B cell (primary cell): ENCODE measurements around the gene TOP2A. TPM values are rescaled to one million over a fixed set of nuclear protein-coding genes. Genes with fewer than 3 reads are reported as not detected.
A peak's percentile ranks its signal among the peaks of the same experiment; 100 is the strongest.

Source experiments
- ATAC-seq: fragments of 200-7000 bp; cut with Tn5 transposase; one replicate; pipeline ENCODE4 v1.10.0; 2021; ENCODE audit warnings: low read depth, mild to moderate bottlenecking, moderate number of reproducible peaks, moderate library complexity
- CTCF ChIA-PET: fragments of 350-600 bp; sonication (Branson Sonifier 250); formaldehyde crosslinking; loops from one replicate; lab custom pipeline; 2021; ENCODE audit warnings: antibody characterized with exemption, inconsistent platforms; lab: Charles Lee
- POLR2A ChIA-PET: fragments of 350-600 bp; sonication (Branson Sonifier 250); formaldehyde crosslinking; loops from one replicate; lab custom pipeline; 2021; ENCODE audit warnings: antibody characterized with exemption; lab: Charles Lee
- DNase-seq: peaks from one replicate; pipeline ENCODE4 v3.0.0; 2013
- H2AFZ ChIP-seq: 2 replicates; pipeline ENCODE4 v1.6.1; 2012; ENCODE audit warnings: mild to moderate bottlenecking, low read depth, low read length; ENCODE audit not compliant: insufficient read depth, poor library complexity, severe bottlenecking
- H3K27ac ChIP-seq, 2 donors: 1 replicate in 1 of 2; 2 replicates in 1 of 2; pipeline ENCODE4 v1.5.1; 2012 to 2013; ENCODE audit warnings: low read length in 2 of 2, mild to moderate bottlenecking in 2 of 2, moderate library complexity in 1 of 2
- H3K27me3 ChIP-seq, 4 experiments: fragments of 200-600 bp in 1 of 4; sonication (generic) in 1 of 4; replicated peaks in 1 of 4; 1 replicate in 2 of 4; 2 replicates in 2 of 4; pipeline versions ENCODE4 v1.6.1 to v1.7.0; 2013 to 2016; ENCODE audit warnings: low read length in 3 of 4, mild to moderate bottlenecking in 2 of 4, mixed read lengths in 1 of 4, moderate library complexity in 1 of 4; ENCODE audit not compliant: insufficient read depth in 4 of 4, control insufficient read depth in 3 of 4; ENCODE audit errors: control extremely low read depth in 1 of 4
- H3K36me3 ChIP-seq, 2 experiments: replicated peaks in 1 of 2; 1 replicate in 1 of 2; 2 replicates in 1 of 2; pipeline versions ENCODE4 v1.6.1 to v1.7.1; 2013; ENCODE audit warnings: low read length in 1 of 2; ENCODE audit not compliant: insufficient read depth in 2 of 2, control insufficient read depth in 1 of 2; ENCODE audit errors: control extremely low read depth in 1 of 2, extremely low read depth in 1 of 2
- H3K4me1 ChIP-seq, 2 donors: fragments of 200-600 bp in 1 of 2; sonication (generic) in 1 of 2; 1 replicate in 1 of 2; 2 replicates in 1 of 2; pipeline versions ENCODE4 v1.5.1 to v1.6.1; 2013 to 2017; ENCODE audit warnings: low read length in 2 of 2; ENCODE audit not compliant: control insufficient read depth in 2 of 2, insufficient read depth in 2 of 2
- H3K4me2 ChIP-seq: replicated peaks from 2 replicates; pipeline ENCODE3; 2012; ENCODE audit warnings: mild to moderate bottlenecking, low read depth, low read length; ENCODE audit not compliant: poor library complexity, severe bottlenecking
- H3K4me3 ChIP-seq, 5 experiments: fragments of 200-600 bp in 1 of 5; sonication (generic) in 1 of 5; 1 replicate in 3 of 5; 2 replicates in 2 of 5; pipeline versions ENCODE4 v1.5.1 to v1.7.0; 2011 to 2016; ENCODE audit warnings: low read length in 4 of 5, mild to moderate bottlenecking in 4 of 5, low read depth in 2 of 5, control low read depth in 1 of 5, moderate library complexity in 1 of 5; ENCODE audit not compliant: insufficient read depth in 1 of 5; ENCODE audit errors: control extremely low read depth in 1 of 5, extremely low read depth in 1 of 5
- H3K79me2 ChIP-seq: fragments of 200-600 bp; sonication (generic); one replicate; pipeline ENCODE4 v1.6.0; 2016; ENCODE audit warnings: low read length; ENCODE audit not compliant: control insufficient read depth, insufficient read depth
- H3K9ac ChIP-seq: fragments of 200-600 bp; sonication (generic); 2 replicates; pipeline ENCODE4 v1.6.1; 2017; ENCODE audit warnings: mild to moderate bottlenecking, low read length, moderate library complexity
- H3K9me3 ChIP-seq, 3 donors: one replicate each; pipeline versions ENCODE4 v1.6.1 to v1.7.1; 2013; ENCODE audit warnings: low read length in 2 of 3; ENCODE audit not compliant: control insufficient read depth in 2 of 3, insufficient read depth in 1 of 3; ENCODE audit errors: control extremely low read depth in 1 of 3
- H4K20me1 ChIP-seq: 2 replicates; pipeline ENCODE4 v1.6.0; 2012; ENCODE audit warnings: mild to moderate bottlenecking, low read length; ENCODE audit not compliant: insufficient read depth, control insufficient read depth, poor library complexity, severe bottlenecking
- H3K27ac Mint-ChIP-seq: one replicate; pipeline ENCODE4 v1.8.0; 2021; ENCODE audit warnings: mixed read lengths
- H3K27me3 Mint-ChIP-seq: one replicate; pipeline ENCODE4 v1.8.0; 2021; ENCODE audit warnings: mixed read lengths
- H3K4me1 Mint-ChIP-seq: one replicate; pipeline ENCODE4 v1.8.0; 2021; ENCODE audit warnings: mixed read lengths
- H3K4me3 Mint-ChIP-seq: one replicate; pipeline ENCODE4 v1.8.0; 2021; ENCODE audit warnings: mixed read lengths
- H3K9me3 Mint-ChIP-seq: one replicate; pipeline ENCODE4 v1.8.0; 2022; ENCODE audit warnings: mixed read lengths; ENCODE audit not compliant: insufficient read depth
- CTCF ChIP-seq: fragments of 200-600 bp; IDR thresholded peaks from one replicate; pipeline ENCODE4 v1.8.0; 2022; ENCODE audit warnings: antibody characterized with exemption, mild to moderate bottlenecking
- EZH2 ChIP-seq: IDR thresholded peaks from 2 replicates; pipeline ENCODE4 v1.6.1; 2012; ENCODE audit warnings: borderline replicate concordance, low read depth, mild to moderate bottlenecking, moderate library complexity, low read length; ENCODE audit not compliant: insufficient read depth, poor library complexity, severe bottlenecking
- WGBS: methylation state at CpG from one replicate; pipeline ENCODE4 v1.1.5; 2013; ENCODE audit warnings: missing lambda C conversion rate; ENCODE audit not compliant: insufficient coverage; 5-methylcytosine and 5-hydroxymethylcytosine counted together
- intact Hi-C: fragments of 100-400 bp; cut with micrococcal nuclease; formaldehyde crosslinking; loops from one replicate; pipeline ENCODE4 v1.10.0; 2022
- polyA plus RNA-seq: library from polyadenylated mRNA; depleted of rRNA; stranded (reverse); fragments of >200 nt; gene quantifications from 2 replicates; pipeline ENCODE4 v1.2.3, GENCODE V29; 2012
- total RNA-seq, 2 donors: library from RNA; stranded (reverse); fragments of 120-200 nt in 1 of 2; gene quantifications; 1 replicate in 1 of 2; 2 replicates in 1 of 2; pipeline versions ENCODE4 v1.2.3 to v1.2.4, GENCODE V29; 2013 to 2022

Gene TOP2A
- total and polyA plus RNA-seq, 2 donors (not counting 1 experiment from before 2014, with no cell fraction given): 0.36 to 3.1 TPM

- peak; percentile 80 for ATAC-seq
- Histone ChIP-seq H3K9ac (peak within 1 kb of the TSS; percentile 72), H3K4me3 (peak within 1 kb of the TSS; percentile 28 to 66 (median 48)), H4K20me1 (no peaks in the 10 kb centered on the region), H3K4me2 (peak within 1 kb of the TSS; percentile 95), H2AFZ (peak within 1 kb of the TSS; percentile 91), H3K79me2 (peaks cover 31% of the 10 kb centered on the region), H3K9me3 (no peaks in the 10 kb centered on the region), H3K4me1 (peaks cover 29 to 43% of the 10 kb centered on the region in 2 donors), H3K36me3 (no peaks in the 10 kb centered on the region), H3K27ac (peak within 1 kb of the TSS in 1 of 2 donors; percentile 62), H3K27me3 (peaks cover 0 to 6% (median 0%) of the 10 kb centered on the region in 4 experiments)
- ChIA-PET CTCF (interaction anchor here (0.7 to 9.3 kb wide), 19 partner anchors 9 to 338 kb away, joined by 3 to 172 read pairs (median 4); partner anchors contain the start of genes CCR7 and TOP2A), POLR2A (interaction anchor here (0.6 to 2.6 kb wide), 7 partner anchors 89 to 204 kb away, joined by 3 to 18 read pairs (median 4); partner anchors contain the start of gene SMARCE1)
- peaks cover 43% of the 10 kb centered on the region for H3K4me1 Mint-ChIP-seq
- peak; percentile 83 for DNase-seq
- intact Hi-C loops: loop anchor here (1.0 to 5.0 kb wide), 4 partner anchors 26 to 349 kb away; partner anchors contain the start of gene TOP2A
- WGBS: 1% methylated on average over 98 of the region's 98 CpGs
- TF ChIP-seq CTCF (peak; percentile 47), EZH2 (no peak)
- H3K27ac Mint-ChIP-seq: peak within 1 kb of the TSS; percentile 84
- no peaks in the 10 kb centered on the region for H3K27me3 Mint-ChIP-seq
- H3K4me3 Mint-ChIP-seq: peak within 1 kb of the TSS; percentile 88
- no peaks in the 10 kb centered on the region for H3K9me3 Mint-ChIP-seq
Measured at GRCh38 chr17:40443196-40443987, 25.7 kb upstream of the TOP2A start, which contains the start of gene IGFBP4. Gene IGFBP4, plus strand, starts transcription at chr17:40443450. Its CDS starts 286 bp downstream, at chr17:40443736.
